Hepatocyte (in vitro differentiated cells): Measurements from ENCODE around the gene KIF13A. TPM values are rescaled to one million over a fixed set of nuclear protein-coding genes. Genes with fewer than 3 reads are reported as not detected.

Source experiments
- DNase-seq: peaks from one replicate; pipeline ENCODE4 v3.0.0-alpha.2; 2016; ENCODE audit warnings: low spot score
- H2AFZ ChIP-seq: fragments of 200-600 bp; sonication (generic); 2 replicates; pipeline ENCODE4 v1.6.0; 2016; ENCODE audit warnings: antibody characterized with exemption, mild to moderate bottlenecking
- H3K27ac ChIP-seq: fragments of 200-600 bp; sonication (generic); 2 replicates; pipeline ENCODE4 v1.5.1; 2016; ENCODE audit warnings: mild to moderate bottlenecking
- H3K27me3 ChIP-seq: fragments of 200-600 bp; sonication (generic); 2 replicates; pipeline ENCODE4 v1.6.1; 2016
- H3K36me3 ChIP-seq: fragments of 200-600 bp; sonication (generic); replicated peaks from 2 replicates; pipeline ENCODE4 v1.5.1; 2016; ENCODE audit warnings: low read depth; ENCODE audit not compliant: insufficient read depth
- H3K4me1 ChIP-seq: fragments of 200-600 bp; sonication (generic); 2 replicates; pipeline ENCODE4 v1.5.1; 2016; ENCODE audit warnings: mild to moderate bottlenecking, moderate library complexity; ENCODE audit not compliant: insufficient read depth
- H3K4me2 ChIP-seq: fragments of 200-600 bp; sonication (generic); 2 replicates; pipeline ENCODE4 v1.6.0; 2016
- H3K4me3 ChIP-seq: fragments of 200-600 bp; sonication (generic); 2 replicates; pipeline ENCODE4 v1.5.1; 2016; ENCODE audit warnings: mild to moderate bottlenecking
- H3K79me2 ChIP-seq: fragments of 200-600 bp; sonication (generic); 2 replicates; pipeline ENCODE4 v1.6.0; 2017; ENCODE audit warnings: mild to moderate bottlenecking
- H3K9me2 ChIP-seq: fragments of 200-600 bp; sonication (generic); replicated peaks from 2 replicates; pipeline ENCODE4 v1.6.0; 2017; ENCODE audit warnings: mild to moderate bottlenecking; ENCODE audit not compliant: insufficient read depth
- H3K9me3 ChIP-seq: fragments of 200-600 bp; sonication (generic); 2 replicates; pipeline ENCODE4 v1.5.1; 2016; ENCODE audit warnings: low read depth, mild to moderate bottlenecking
- H4K20me1 ChIP-seq: fragments of 200-600 bp; sonication (generic); 2 replicates; pipeline ENCODE4 v1.6.0; 2016; ENCODE audit warnings: mild to moderate bottlenecking; ENCODE audit not compliant: insufficient read depth, poor library complexity, severe bottlenecking
- EZH2 ChIP-seq: fragments of 200-600 bp; sonication (generic); IDR thresholded peaks from 2 replicates; pipeline ENCODE4 v1.6.1; 2016; ENCODE audit warnings: antibody characterized with exemption, mild to moderate bottlenecking, borderline replicate concordance
- EZH2phosphoT487 ChIP-seq: fragments of 200-600 bp; sonication (generic); IDR thresholded peaks from one replicate; pipeline ENCODE4 v1.6.1; 2018; ENCODE audit warnings: antibody characterized with exemption, mild to moderate bottlenecking, low read depth, moderate library complexity; ENCODE audit not compliant: unreplicated experiment, severe bottlenecking
- WGBS: methylation state at CpG from one replicate; pipeline ENCODE4 v1.1.6; 2016; ENCODE audit warnings: low lambda C conversion rate; ENCODE audit errors: missing lambda C conversion rate; 5-methylcytosine and 5-hydroxymethylcytosine counted together
- polyA plus RNA-seq: library from polyadenylated mRNA; unstranded; fragments of >200 nt; fragmentation: Nextera tagmentation; extraction: Ambion mirVana; gene quantifications from 2 replicates; pipeline ENCODE4 v1.2.1, GENCODE V29; 2016
- total RNA-seq: library from RNA; depleted of rRNA; stranded (reverse); fragments of >200 nt; gene quantifications from 2 replicates; pipeline ENCODE4 v1.2.3, GENCODE V29; 2014
- TF ChIP-seq, protein P1 (sequence below): fragments of 200-600 bp; sonication (generic); IDR thresholded peaks from 2 replicates; pipeline ENCODE4 v1.5.1; 2016; ENCODE audit warnings: antibody characterized with exemption, mild to moderate bottlenecking; ENCODE audit not compliant: poor library complexity

KIF13A gene
- total and polyA plus RNA-seq, 2 experiments from 2014 or later, result 13.0 to 27.9 TPM

DNA sequence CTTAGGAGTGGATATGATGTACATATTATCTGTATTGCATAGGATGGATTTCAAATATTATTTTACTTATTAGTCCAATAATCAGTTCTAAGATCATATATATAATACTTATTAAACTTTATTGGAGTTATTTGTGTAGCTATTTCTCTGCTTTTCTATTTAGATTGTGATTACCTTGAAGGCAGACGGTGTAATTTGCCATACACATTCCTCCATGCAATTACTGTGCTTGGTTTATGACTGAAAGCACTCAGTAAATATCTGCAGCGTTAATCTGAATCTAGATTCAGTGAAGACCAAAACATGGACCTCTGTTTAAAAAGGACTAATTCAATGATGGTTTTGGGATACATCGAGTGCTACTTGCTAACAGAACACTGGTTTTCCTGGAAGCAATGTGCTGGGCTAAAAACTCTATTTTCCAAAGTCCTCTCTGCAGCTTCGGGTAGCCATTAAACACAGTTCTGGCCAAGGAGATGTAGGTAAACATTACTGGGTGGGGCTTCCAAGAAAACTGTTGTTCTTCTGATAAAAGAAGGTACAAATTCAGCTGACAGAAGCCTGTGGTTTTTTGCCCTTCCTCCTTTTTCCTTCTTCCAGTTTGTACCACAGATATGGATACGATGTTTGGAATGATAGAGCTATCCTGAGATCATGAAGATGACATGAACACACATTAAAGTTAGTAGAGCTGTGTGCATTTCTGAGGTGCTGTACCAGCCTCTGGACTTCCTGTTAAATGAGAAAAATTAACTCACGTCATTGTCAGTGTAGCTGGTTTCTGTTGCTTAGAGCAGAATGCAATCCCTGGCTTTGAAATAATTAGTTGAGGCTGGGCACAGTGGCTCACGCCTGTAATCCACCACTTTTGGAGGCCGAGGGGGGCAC lies 144.3 kb downstream of the KIF13A start:
- Histone ChIP-seq H3K36me3 (no peaks in the 10 kb centered on the region), H2AFZ (peak overlapping the region; percentile 32), H3K79me2 (no peaks in the 10 kb centered on the region), H4K20me1 (no peaks in the 10 kb centered on the region), H3K9me2 (no peaks in the 10 kb centered on the region), H3K4me1 (peaks cover 3% of the 10 kb centered on the region), H3K9me3 (no peaks in the 10 kb centered on the region), H3K27ac (peak overlapping the region; percentile 85), H3K27me3 (no peaks in the 10 kb centered on the region), H3K4me2 (peak overlapping the region; percentile 61), H3K4me3 (no peak overlapping the region)
- no peak for DNase-seq
- 68% methylated on average over 8 of the region's 8 CpGs for WGBS
- TF ChIP-seq EZH2phosphoT487, result no peak
- no peak for TF ChIP-seq EZH2
- TF ChIP-seq, protein P1, sequence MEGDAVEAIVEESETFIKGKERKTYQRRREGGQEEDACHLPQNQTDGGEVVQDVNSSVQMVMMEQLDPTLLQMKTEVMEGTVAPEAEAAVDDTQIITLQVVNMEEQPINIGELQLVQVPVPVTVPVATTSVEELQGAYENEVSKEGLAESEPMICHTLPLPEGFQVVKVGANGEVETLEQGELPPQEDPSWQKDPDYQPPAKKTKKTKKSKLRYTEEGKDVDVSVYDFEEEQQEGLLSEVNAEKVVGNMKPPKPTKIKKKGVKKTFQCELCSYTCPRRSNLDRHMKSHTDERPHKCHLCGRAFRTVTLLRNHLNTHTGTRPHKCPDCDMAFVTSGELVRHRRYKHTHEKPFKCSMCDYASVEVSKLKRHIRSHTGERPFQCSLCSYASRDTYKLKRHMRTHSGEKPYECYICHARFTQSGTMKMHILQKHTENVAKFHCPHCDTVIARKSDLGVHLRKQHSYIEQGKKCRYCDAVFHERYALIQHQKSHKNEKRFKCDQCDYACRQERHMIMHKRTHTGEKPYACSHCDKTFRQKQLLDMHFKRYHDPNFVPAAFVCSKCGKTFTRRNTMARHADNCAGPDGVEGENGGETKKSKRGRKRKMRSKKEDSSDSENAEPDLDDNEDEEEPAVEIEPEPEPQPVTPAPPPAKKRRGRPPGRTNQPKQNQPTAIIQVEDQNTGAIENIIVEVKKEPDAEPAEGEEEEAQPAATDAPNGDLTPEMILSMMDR, result no peak

GRCh38 chr6:17842014-17842776 lies 145.2 kb downstream of the KIF13A start:
- no peaks in the 10 kb centered on the region for H3K9me3 ChIP-seq
- 89% methylated on average over 3 of the region's 3 CpGs for WGBS
- no peaks in the 10 kb centered on the region for H3K9me2 ChIP-seq
- TF ChIP-seq EZH2, result no peak
- TF ChIP-seq, protein P1, result no peak
- H3K27ac ChIP-seq, result peak overlapping the region; percentile 85
- no peak overlapping the region for H3K4me3 ChIP-seq
- no peaks in the 10 kb centered on the region for H3K79me2 ChIP-seq
- no peaks in the 10 kb centered on the region for H4K20me1 ChIP-seq
- no peak overlapping the region for H3K4me2 ChIP-seq
- no peaks in the 10 kb centered on the region for H3K27me3 ChIP-seq
- peaks cover 3% of the 10 kb centered on the region for H3K4me1 ChIP-seq
- no peaks in the 10 kb centered on the region for H3K36me3 ChIP-seq
- H2AFZ ChIP-seq, result no peak overlapping the region
- no peak for DNase-seq

GRCh38 chr6:17839513-17840223 lies 147.8 kb downstream of the KIF13A start:
- TF ChIP-seq, protein P1, result no peak
- no peak for TF ChIP-seq EZH2phosphoT487
- TF ChIP-seq EZH2, result no peak
- H2AFZ ChIP-seq, result no peak overlapping the region
- no peaks in the 10 kb centered on the region for H3K36me3 ChIP-seq
- no peaks in the 10 kb centered on the region for H4K20me1 ChIP-seq
- no peak overlapping the region for H3K27ac ChIP-seq
- H3K9me3 ChIP-seq, result no peaks in the 10 kb centered on the region
- DNase-seq, result no peak
- H3K4me3 ChIP-seq, result no peak overlapping the region
- WGBS, result 97% methylated on average over 9 of the region's 9 CpGs
- H3K9me2 ChIP-seq, result no peaks in the 10 kb centered on the region
- H3K4me1 ChIP-seq, result peaks cover 3% of the 10 kb centered on the region
- no peaks in the 10 kb centered on the region for H3K27me3 ChIP-seq
- no peak overlapping the region for H3K4me2 ChIP-seq
- H3K79me2 ChIP-seq, result no peaks in the 10 kb centered on the region
